ENCODE data around the gene ARPIN. TPM values are rescaled to one million over a fixed set of nuclear protein-coding genes. Genes with fewer than 3 reads are reported as not detected.

Gene ARPIN
- total and polyA plus RNA-seq, 9 of the 15 experiments (the other 6 are each of a cell fraction or from before 2014, with no cell fraction given) = not detected

- TF ChIP-seq NFIC (IDR thresholded peaks at IDR 0.05) (peak; percentile 64), NFATC3 (IDR thresholded peaks at IDR 0.05) (no peak), HNRNPL (IDR thresholded peaks at IDR 0.05; ENCODE audit: low read depth, low read length) (peak; percentile 56; the same call in 1 of the 2 replicates), NFIX (CRISPR knock-in tag; IDR thresholded peaks at IDR 0.05; ENCODE audit: low read depth) (no peak), RFX1 (IDR thresholded peaks at IDR 0.05) (no peak), SFPQ (IDR thresholded peaks at IDR 0.05; ENCODE audit: low read depth, low read length) (no peak), HDGF (IDR thresholded peaks at IDR 0.05) (no peak), ZNF384 (IDR thresholded peaks at IDR 0.05; ENCODE audit: low read depth, low read length) (0 out of 2 replicates have a peak, but pooled peaks have one; percentile 33), ZNF436 (CRISPR knock-in tag; IDR thresholded peaks at IDR 0.05) (no peak), BHLHE40 (IDR thresholded peaks at IDR 0.05; ENCODE audit: low read length) (peak; percentile 50), ZNF445 (CRISPR knock-in tag; IDR thresholded peaks at IDR 0.05; ENCODE audit: low read depth) (no peak), MXI1 (IDR thresholded peaks at IDR 0.05; ENCODE audit: low read depth, low read length) (no peak), E2F4 (CRISPR knock-in tag; IDR thresholded peaks at IDR 0.05; ENCODE audit: low read depth) (no peak), ZNF76 (CRISPR knock-in tag; IDR thresholded peaks at IDR 0.05; ENCODE audit: borderline replicate concordance) (no peak), DNMT1 (IDR thresholded peaks at IDR 0.05) (no peak), FOSL1 (tag; conservative IDR thresholded peaks at IDR 0.05) (peak; percentile 51), NCOA4 (IDR thresholded peaks at IDR 0.05; ENCODE audit: partially characterized antibody) (no peak), MCM3 (IDR thresholded peaks at IDR 0.05) (no peak), KLF1 (tag; IDR thresholded peaks at IDR 0.05) (0 out of 2 replicates have a peak, but pooled peaks have one; percentile 47), PHB2 (IDR thresholded peaks at IDR 0.05; ENCODE audit: low read depth) (no peak), CBFA2T3 (IDR thresholded peaks at IDR 0.05) (peak; percentile 12; the same call in 1 of the 2 replicates), ATF6 (CRISPR knock-in tag; IDR thresholded peaks at IDR 0.05) (peak; percentile 85; the same call in 1 of the 2 replicates), MXD1 (CRISPR knock-in tag; IDR thresholded peaks at IDR 0.05; ENCODE audit: borderline replicate concordance, poor library complexity, severe bottlenecking) (no peak), TCF7L2 (IDR thresholded peaks at IDR 0.05; ENCODE audit: low read depth, low read length) (0 out of 2 replicates have a peak, but pooled peaks have one; percentile 3), CEBPB (tag; IDR thresholded peaks at IDR 0.05) (no peak), ZNF696 (CRISPR knock-in tag; conservative IDR thresholded peaks at IDR 0.05) (no peak)
Observed at GRCh38 chr15:89893696-89894447, 18.9 kb downstream of the ARPIN start, which contains the start of gene AP3S2 (continued).
